ENCODE results near the gene IL12RB1.

- TF ChIP-seq EZH2phosphoT487 (IDR thresholded peaks at IDR 0.05; ENCODE audit: low read depth, severe bottlenecking, unreplicated experiment) (no peak), CTCF (IDR thresholded peaks at IDR 0.05; ENCODE audit: poor library complexity) (no peak)
Measured at GRCh38 chr19:18090545-18091216, 3.9 kb upstream of the IL12RB1 start.

All from hepatocyte (in vitro differentiated cells).